Muscle of back (tissue), 11 donors: ENCODE results near the gene HTR1D. TPM values are rescaled to one million over a fixed set of nuclear protein-coding genes. Genes with fewer than 3 reads are reported as not detected.

Experiments
- DNase-seq, 3 donors: peaks; one replicate each; pipeline versions ENCODE4 v3.0.0 to v3.0.0-alpha.2; 2013
- polyA plus RNA-seq, 10 donors: library from polyadenylated mRNA; unstranded; fragments of 120-200 nt; gene quantifications; one replicate each; pipeline ENCODE4 v1.2.1, GENCODE V29; 2013; ENCODE audit not compliant: insufficient read length in 10 of 10

HTR1D gene
- polyA plus RNA-seq, 10 donors, result 0.08 to 0.14 (median 0.10) TPM; not detected in 7

- no peak for DNase-seq
These were observed 31.9 kb downstream of the HTR1D start for GRCh38 chr1:23185381-23185780.

DNA sequence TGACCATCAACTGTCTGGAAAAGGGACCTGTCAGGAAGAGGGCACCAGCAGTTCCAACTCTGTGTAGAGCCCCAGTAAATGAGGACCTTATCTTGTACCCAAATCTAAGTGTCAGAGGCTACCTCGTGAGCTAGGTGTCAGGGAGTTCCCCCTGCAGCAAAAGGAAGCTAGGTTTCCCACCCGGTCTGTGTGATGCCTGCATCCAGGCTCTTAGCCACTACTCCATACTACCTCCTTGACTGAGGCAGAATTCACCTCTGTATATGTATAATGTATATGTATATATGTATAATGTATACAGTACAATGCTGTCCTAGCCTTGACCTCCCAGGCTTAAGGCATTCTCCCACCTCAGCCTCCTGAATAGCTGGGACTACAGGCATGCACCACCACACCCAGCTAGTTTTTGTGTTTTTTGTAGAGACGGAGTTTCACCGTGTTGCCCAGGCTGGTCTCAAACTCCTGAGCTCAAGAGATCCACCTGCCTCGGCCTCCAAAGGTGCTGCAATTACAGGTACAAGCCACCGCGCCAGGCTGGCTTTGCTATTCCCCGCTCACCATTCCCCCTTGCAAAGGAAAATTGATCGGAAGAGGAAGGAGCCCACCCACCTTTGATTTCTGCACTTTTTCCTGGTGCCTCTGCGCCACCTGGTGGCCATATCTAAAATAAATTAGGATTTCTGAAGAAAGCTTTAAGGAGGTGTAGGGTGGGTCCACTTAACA is 32.9 kb downstream of the HTR1D start:
- DNase-seq, result peak in 2 of 3 donors; percentile 63 to 76

DNA sequence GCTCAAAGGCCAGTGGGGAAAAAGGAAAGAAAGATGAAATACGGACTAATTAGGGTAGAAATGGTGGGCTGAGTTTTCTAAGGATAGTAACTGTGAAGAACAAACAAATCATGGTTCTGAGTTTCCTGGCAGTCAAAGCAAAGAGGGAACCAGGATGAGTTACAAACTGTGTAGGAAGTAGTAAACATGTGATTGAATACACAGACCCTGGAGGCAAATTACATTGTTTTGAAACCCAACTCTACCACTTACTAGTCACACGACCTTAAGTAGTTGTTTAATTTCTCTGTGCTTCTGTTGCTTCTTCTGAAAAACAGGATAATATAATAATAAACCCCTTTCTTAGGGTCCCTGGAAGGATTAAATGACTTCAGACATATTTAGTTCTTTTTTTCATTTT is 37.4 kb downstream of the HTR1D start:
- no peak for DNase-seq

DNA sequence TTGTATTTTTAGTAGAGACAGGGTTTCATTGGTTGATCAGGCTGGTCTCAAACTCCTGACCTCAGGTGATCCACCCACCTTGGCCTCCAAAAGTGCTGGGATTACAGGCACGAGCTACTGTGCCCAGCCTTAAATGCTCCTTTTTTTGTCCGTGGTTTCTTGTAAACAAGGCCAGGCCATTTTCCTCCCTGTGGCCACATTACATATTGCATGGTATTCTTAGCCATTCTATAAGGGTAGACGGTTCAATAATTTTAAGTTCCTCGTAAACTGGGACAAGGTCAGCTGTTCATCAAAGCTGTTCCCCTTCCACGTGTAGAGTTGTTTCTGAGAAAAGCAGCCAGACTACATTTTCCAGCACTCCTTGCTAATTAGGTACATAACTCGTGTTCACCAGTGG is 38.4 kb downstream of the HTR1D start:
- peak in 1 of 3 donors; percentile 29 for DNase-seq

DNA sequence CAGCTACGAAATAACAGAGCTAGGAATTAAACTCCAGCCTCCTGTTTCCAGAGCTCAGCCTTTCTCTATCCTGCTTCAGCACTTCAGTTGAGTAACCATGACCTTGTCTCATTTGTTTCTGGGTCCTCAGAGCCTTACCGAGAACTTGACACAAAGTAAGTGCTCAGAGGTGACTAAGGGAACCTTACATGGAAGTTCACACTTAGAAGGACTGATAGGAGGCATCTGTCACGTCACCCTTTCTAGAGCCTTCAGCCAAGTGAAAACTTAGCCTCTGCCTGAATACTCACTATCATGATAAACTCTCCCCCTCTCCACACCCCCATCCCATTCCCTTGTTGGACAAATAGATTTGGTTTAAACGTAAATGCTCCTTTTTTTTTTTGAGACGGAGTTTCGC is 38.9 kb downstream of the HTR1D start:
- DNase-seq, result peak in 1 of 3 donors; percentile 14

DNA sequence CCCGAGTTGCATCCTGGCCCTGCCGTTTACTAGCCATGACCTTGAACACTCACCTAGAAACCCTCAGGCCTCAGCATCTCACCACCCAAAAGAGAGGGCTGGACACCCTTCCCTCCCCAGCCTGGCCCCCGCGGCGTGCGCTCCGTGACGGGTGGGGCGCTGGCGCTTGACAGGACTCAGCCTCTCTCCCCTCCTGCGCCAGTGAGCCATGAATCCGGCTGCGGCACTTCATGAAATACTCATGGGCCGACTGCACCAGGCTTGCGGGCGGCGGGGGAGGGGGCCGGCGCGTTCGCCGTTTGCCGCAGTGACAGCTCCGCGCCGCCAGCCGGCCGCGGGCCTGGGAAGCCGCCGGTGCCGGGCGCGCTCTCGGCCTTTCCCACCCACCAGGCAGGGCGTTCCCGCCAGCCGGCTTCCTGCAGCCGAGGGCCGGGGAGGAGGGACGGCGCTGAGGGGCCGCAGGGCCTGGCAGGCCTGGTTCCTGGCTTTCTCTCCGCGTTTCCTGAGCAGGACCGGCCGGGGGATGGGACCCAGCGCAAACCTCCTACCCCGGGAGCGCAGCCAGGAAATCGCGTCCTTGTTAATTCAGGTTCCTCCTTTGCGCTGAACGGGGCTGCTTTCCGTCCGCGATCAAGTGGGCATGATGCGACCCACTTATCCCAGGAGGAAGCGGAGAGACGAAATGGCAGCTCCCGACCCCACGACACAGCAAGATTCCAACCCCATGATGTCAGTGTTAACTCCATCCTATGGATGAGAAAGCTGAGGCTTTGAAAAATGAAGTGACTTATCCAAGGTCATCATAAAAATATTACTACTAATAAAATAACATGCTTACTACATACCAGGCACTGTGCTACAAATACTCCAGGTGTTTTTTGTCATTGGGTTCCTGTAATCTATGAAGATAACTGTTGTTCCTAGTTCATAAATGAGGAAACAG is 39.6 kb downstream of the HTR1D start:
- peak; percentile 64 to 89 (median 76) for DNase-seq

GRCh38 chr1:23177031-23177430 is 40.3 kb downstream of the HTR1D start:
- no peak for DNase-seq

- no peak for DNase-seq
These were observed 42.7 kb downstream of the HTR1D start for GRCh38 chr1:23174426-23175110.

GRCh38 chr1:23171181-23171755 is 46.0 kb downstream of the HTR1D start:
- DNase-seq, result no peak

GRCh38 chr1:23169727-23170335 is 47.5 kb downstream of the HTR1D start:
- peak; percentile 34 to 79 (median 55) for DNase-seq

DNA sequence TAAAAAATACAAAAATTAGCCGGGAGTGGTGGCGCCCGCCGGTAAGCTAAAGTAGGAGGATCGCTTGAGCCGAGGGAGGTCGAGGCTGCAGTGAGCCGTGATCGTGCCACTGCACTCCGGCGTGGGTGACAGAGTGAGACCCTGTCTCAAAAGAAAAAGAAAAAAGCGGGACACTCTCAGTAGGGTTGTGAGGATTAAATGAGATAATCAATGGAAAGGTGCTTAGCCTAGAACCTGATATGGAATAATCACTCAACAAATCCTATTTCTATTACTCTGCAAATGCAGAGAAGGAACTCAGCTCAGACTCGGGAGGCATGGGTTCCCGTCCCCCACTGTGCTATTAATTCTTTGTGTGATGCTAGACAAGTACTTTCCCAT is 48.1 kb downstream of the HTR1D start:
- no peak for DNase-seq

DNA sequence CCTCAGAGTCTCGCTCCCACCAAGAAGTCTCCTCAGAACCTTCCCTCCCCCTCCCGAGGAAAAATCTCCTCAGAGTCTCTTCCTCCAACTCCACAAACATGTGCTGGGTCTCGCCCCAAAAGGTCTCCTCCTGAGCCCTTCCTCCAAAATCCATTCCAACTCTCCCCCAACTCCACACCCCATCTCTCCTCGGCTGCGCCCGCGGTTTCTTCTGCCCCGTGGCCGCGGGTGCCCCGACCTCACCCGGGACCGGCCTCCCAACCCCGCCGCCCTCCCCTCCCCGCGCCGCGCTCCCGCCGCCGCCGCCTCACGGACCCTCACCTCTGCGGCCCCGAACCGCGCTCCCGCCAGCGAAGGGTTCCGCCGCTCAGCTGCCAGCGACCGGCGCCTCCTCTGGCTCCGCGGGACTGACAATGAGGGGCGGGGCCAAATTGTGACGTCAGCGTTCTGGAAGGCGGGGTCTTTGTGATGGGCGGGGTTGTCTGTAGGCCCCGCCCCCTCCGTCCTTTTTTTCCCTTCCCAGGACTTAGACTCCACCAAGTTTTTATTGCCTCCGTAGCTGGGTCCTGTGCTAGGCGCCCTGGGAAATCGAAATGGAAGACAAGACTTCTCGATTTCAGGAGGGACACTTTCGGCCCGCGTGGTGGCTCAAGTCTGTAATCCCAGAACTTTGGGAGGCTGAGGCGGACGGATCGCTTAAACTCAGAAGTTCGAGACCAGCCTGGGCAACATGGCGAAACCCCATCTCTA is 48.7 kb downstream of the HTR1D start, which contains the start of gene LUZP1:
LUZP1 (minus strand) TSS at position 412 of the 750 bp plus-strand sequence.
- peak; percentile 84 to 93 (median 89) for DNase-seq

- DNase-seq, result no peak
These were observed 49.2 kb downstream of the HTR1D start for GRCh38 chr1:23168079-23168444.

GRCh38 chr1:23167353-23168078 is 49.8 kb downstream of the HTR1D start:
- DNase-seq, result peak; percentile 39 to 83 (median 56)

DNA sequence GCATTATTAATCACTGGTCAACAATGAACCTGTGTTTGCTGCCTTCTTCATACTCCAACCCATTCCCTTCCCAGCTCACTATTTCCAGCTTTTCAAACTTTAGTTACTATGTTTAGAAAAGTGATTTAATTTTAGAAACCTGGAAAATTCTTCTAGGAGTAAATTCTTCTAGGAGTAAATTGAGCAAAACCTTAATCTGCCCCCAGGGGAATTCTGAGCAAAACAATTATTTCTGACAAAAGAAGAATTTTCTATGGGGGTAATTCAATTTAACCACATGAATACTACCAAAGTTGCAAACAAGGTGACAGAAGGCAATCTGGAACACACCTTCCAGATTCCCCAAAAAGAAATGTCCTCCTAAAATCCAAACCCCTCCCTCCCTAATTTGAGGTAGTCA is 50.4 kb downstream of the HTR1D start:
- DNase-seq, result no peak

DNA sequence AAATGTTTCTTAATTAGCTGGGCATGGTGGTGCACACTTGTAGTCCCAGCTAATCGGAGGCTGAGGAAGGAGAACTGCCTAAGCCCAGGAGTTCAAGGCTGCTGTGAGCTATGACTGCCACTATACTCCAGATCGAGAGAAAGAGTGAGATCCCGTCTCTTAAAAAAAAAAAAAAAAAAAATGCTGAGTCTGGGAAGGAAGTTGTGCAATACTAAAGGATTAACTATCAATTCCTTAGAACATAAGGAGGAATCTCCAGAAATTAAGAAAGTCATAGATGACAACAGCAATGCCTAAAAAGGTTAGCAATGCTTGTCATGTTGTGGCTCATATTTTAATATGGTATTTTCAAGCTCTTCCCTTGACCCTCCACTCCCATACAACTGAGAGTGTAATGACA is 53.9 kb downstream of the HTR1D start:
- DNase-seq, result no peak

GRCh38 chr1:23159963-23160877 is 57.1 kb downstream of the HTR1D start:
- DNase-seq, result no peak

DNA sequence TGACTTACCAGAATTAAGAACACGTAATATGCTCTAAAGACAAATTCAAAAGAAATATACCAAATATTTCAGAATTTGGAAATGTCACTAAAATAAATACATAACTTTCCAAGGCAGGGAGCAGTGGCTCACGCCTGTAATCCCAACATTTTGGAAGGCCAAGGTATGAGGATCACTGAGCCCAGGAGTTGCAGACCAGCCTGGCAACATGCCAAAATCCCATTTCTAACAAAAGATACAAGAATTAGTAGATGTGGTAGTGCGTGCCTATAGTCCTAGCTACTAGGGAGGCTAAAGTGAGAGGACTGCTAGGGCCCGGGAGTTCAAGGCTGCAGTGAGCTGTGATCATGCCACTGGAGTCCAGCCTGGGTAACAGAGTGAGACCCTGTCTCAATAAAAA is 60.4 kb downstream of the HTR1D start:
- no peak for DNase-seq
